Liver (tissue), 9 donors: ENCODE data around the gene SH3RF3. TPM values are rescaled to one million over a fixed set of nuclear protein-coding genes. Genes with fewer than 3 reads are reported as not detected.

Experiments used
- DNase-seq: peaks from one replicate; pipeline ENCODE4 v3.0.0-alpha.2; 2017; ENCODE audit warnings: low spot score
- H3K27ac ChIP-seq, 2 donors: one replicate each; pipeline ENCODE4 v1.7.0; 2013; ENCODE audit warnings: inconsistent platforms in 2 of 2, low read length in 2 of 2, control low read depth in 1 of 2, low read depth in 1 of 2, mild to moderate bottlenecking in 1 of 2
- H3K27me3 ChIP-seq, 4 donors: one replicate each; pipeline versions ENCODE4 v1.6.1 to v1.7.0; 2013; ENCODE audit warnings: low read length in 3 of 4, inconsistent platforms in 1 of 4, mild to moderate bottlenecking in 1 of 4, moderate library complexity in 1 of 4; ENCODE audit not compliant: control insufficient read depth in 4 of 4, insufficient read depth in 4 of 4
- H3K36me3 ChIP-seq, 4 donors: one replicate each; pipeline versions ENCODE4 v1.6.1 to v1.7.0; 2013; ENCODE audit warnings: low read length in 3 of 4, mild to moderate bottlenecking in 3 of 4, low read depth in 1 of 4, moderate library complexity in 1 of 4; ENCODE audit not compliant: control insufficient read depth in 4 of 4, insufficient read depth in 3 of 4
- H3K4me1 ChIP-seq, 4 donors: one replicate each; pipeline versions ENCODE4 v1.6.1 to v1.7.0; 2013; ENCODE audit warnings: low read length in 3 of 4, mild to moderate bottlenecking in 3 of 4, moderate library complexity in 1 of 4; ENCODE audit not compliant: control insufficient read depth in 4 of 4, insufficient read depth in 4 of 4
- H3K4me3 ChIP-seq, 3 donors: one replicate each; pipeline versions ENCODE4 v1.6.1 to v1.7.0; 2013; ENCODE audit warnings: low read length in 3 of 3, control low read depth in 1 of 3, low read depth in 1 of 3, mild to moderate bottlenecking in 1 of 3
- H3K9ac ChIP-seq, 2 donors: one replicate each; pipeline ENCODE4 v1.7.0; 2013; ENCODE audit warnings: low read length in 2 of 2, mild to moderate bottlenecking in 2 of 2, moderate library complexity in 2 of 2, control low read depth in 1 of 2, low read depth in 1 of 2
- H3K9me3 ChIP-seq, 4 donors: one replicate each; pipeline versions ENCODE4 v1.6.1 to v1.7.0; 2013; ENCODE audit warnings: low read length in 3 of 4; ENCODE audit not compliant: control insufficient read depth in 4 of 4
- CTCF ChIP-seq: fragments of 150-350 bp; IDR thresholded peaks from 2 replicates; pipeline ENCODE4 v1.5.1; 2017; ENCODE audit warnings: improper control_type of control experiment, low read depth, low read length; ENCODE audit not compliant: missing input control
- EGR1 ChIP-seq, 2 donors: IDR thresholded peaks; 2 replicates each; pipeline ENCODE4 v1.6.1; 2016 to 2018; ENCODE audit warnings: antibody characterized with exemption in 2 of 2, low read depth in 2 of 2
- FOXA1 ChIP-seq: IDR thresholded peaks from 2 replicates; pipeline ENCODE4 v1.6.1; 2016; ENCODE audit warnings: antibody characterized with exemption
- FOXA2 ChIP-seq: IDR thresholded peaks from 2 replicates; pipeline ENCODE4 v1.6.1; 2016; ENCODE audit warnings: antibody characterized with exemption
- GABPA ChIP-seq, 2 donors: IDR thresholded peaks in 1 of 2; conservative IDR thresholded peaks in 1 of 2; 2 replicates each; pipeline ENCODE4 v1.6.1; 2016; ENCODE audit warnings: antibody characterized with exemption in 2 of 2, mild to moderate bottlenecking in 1 of 2, moderate library complexity in 1 of 2
- HNF4A ChIP-seq, 2 donors: conservative IDR thresholded peaks; 2 replicates each; pipeline ENCODE4 v1.6.1; 2016; ENCODE audit warnings: antibody characterized with exemption in 2 of 2, mild to moderate bottlenecking in 2 of 2
- JUND ChIP-seq, 2 donors: IDR thresholded peaks; 2 replicates each; pipeline ENCODE4 v1.6.1; 2016; ENCODE audit warnings: antibody characterized with exemption in 2 of 2
- MAX ChIP-seq: IDR thresholded peaks from 2 replicates; pipeline ENCODE4 v1.6.1; 2016; ENCODE audit warnings: antibody characterized with exemption
- NR2F2 ChIP-seq: IDR thresholded peaks from 2 replicates; pipeline ENCODE4 v1.6.1; 2016; ENCODE audit warnings: antibody characterized with exemption
- RAD21 ChIP-seq, 2 donors: IDR thresholded peaks; 2 replicates each; pipeline ENCODE4 v1.6.1; 2016; ENCODE audit warnings: antibody characterized with exemption in 2 of 2, mild to moderate bottlenecking in 2 of 2
- RXRA ChIP-seq, 2 donors: IDR thresholded peaks; 2 replicates each; pipeline ENCODE4 v1.6.1; 2017 to 2018; ENCODE audit warnings: antibody characterized with exemption in 2 of 2, mild to moderate bottlenecking in 1 of 2
- SP1 ChIP-seq: IDR thresholded peaks from 2 replicates; pipeline ENCODE4 v1.6.1; 2018; ENCODE audit warnings: antibody characterized with exemption, mild to moderate bottlenecking
- TAF1 ChIP-seq: conservative IDR thresholded peaks from 2 replicates; pipeline ENCODE4 v1.6.1; 2016; ENCODE audit warnings: antibody characterized with exemption, mild to moderate bottlenecking
- YY1 ChIP-seq: IDR thresholded peaks from 2 replicates; pipeline ENCODE4 v1.6.1; 2016; ENCODE audit warnings: antibody characterized with exemption, mild to moderate bottlenecking
- WGBS: extraction: QIAGEN DNeasy Blood & Tissue Kit; methylation state at CpG from one replicate; pipeline ENCODE4 v1.1.7; 2013; 5-methylcytosine and 5-hydroxymethylcytosine counted together
- polyA plus RNA-seq, 2 donors: library from polyadenylated mRNA; stranded (reverse) in 1 of 2; unstranded in 1 of 2; fragments of 200-250 nt in 1 of 2; fragments of >200 nt in 1 of 2; fragmentation: Nextera tagmentation in 1 of 2; extraction: Ambion mirVana in 1 of 2; gene quantifications; one replicate each; pipeline versions ENCODE4 v1.2.1 to v1.2.3, GENCODE V29; 2013 to 2015
- total RNA-seq, 2 donors: library from RNA; depleted of rRNA; stranded (reverse); fragments of >200 nt; gene quantifications; one replicate each; pipeline ENCODE4 v1.2.3, GENCODE V29; 2014
- TF ChIP-seq, protein P1 (sequence below): IDR thresholded peaks from 2 replicates; pipeline ENCODE4 v1.6.1; 2016; ENCODE audit warnings: antibody characterized with exemption
- TF ChIP-seq, protein P2 (sequence below): IDR thresholded peaks from 2 replicates; pipeline ENCODE4 v1.6.1; 2016; ENCODE audit warnings: antibody characterized with exemption, mild to moderate bottlenecking
- TF ChIP-seq, protein P3 (sequence below): IDR thresholded peaks from 2 replicates; pipeline ENCODE4 v1.6.1; 2016; ENCODE audit warnings: antibody characterized with exemption
- donor health status: healthy.
- donor health status: healthy.
- donor health status: healthy.
- donor health status: healthy.
- donor health status: healthy.

Gene SH3RF3
- total and polyA plus RNA-seq, 4 donors = 0.11 to 1.0 (median 0.54) TPM

DNA sequence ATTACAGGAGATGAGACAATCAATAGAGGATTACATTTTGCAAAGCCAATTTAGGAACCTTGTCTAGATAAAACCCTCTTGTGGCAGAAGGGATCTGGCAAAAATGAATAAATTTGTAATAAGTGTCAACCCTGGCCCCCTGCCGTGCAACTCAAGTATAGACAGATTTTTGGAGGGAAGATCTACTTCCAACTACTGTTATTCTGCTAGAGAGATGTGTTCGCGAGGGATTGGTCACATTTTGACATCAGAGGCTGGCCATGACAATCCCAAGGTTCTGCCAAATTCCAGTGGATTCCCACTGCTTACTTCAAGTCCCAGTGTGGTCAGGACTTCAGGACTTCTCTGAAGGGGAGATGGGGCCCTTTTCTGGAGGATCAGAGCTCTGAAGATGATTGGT lies 192.6 kb downstream of the SH3RF3 start:
- H3K9me3 ChIP-seq = no peaks in the 10 kb centered on the region
- peaks cover 0 to 6% (median 0%) of the 10 kb centered on the region in 4 donors for H3K4me1 ChIP-seq
- 78% methylated on average over 3 of the region's 3 CpGs for WGBS
- no peak overlapping the region for H3K4me3 ChIP-seq
- no peak overlapping the region for H3K9ac ChIP-seq
- TF ChIP-seq RXRA (IDR thresholded peaks at IDR 0.05) (no peak), CTCF (no peak), MAX (no peak), GABPA (IDR thresholded peaks at IDR 0.05 in 1 of 2, conservative IDR thresholded peaks at IDR 0.05 in 1 of 2) (no peak), YY1 (no peak), SP1 (no peak), FOXA1 (no peak), FOXA2 (no peak), RAD21 (IDR thresholded peaks at IDR 0.05) (no peak), NR2F2 (no peak), EGR1 (IDR thresholded peaks at IDR 0.05; ENCODE audit: low read depth in 2 of 2) (no peak), JUND (IDR thresholded peaks at IDR 0.05) (no peak), HNF4A (conservative IDR thresholded peaks at IDR 0.05) (no peak), TAF1 (no peak)
- TF ChIP-seq, protein P1, sequence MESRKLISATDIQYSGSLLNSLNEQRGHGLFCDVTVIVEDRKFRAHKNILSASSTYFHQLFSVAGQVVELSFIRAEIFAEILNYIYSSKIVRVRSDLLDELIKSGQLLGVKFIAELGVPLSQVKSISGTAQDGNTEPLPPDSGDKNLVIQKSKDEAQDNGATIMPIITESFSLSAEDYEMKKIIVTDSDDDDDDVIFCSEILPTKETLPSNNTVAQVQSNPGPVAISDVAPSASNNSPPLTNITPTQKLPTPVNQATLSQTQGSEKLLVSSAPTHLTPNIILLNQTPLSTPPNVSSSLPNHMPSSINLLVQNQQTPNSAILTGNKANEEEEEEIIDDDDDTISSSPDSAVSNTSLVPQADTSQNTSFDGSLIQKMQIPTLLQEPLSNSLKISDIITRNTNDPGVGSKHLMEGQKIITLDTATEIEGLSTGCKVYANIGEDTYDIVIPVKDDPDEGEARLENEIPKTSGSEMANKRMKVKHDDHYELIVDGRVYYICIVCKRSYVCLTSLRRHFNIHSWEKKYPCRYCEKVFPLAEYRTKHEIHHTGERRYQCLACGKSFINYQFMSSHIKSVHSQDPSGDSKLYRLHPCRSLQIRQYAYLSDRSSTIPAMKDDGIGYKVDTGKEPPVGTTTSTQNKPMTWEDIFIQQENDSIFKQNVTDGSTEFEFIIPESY = no peak
- TF ChIP-seq, protein P2, sequence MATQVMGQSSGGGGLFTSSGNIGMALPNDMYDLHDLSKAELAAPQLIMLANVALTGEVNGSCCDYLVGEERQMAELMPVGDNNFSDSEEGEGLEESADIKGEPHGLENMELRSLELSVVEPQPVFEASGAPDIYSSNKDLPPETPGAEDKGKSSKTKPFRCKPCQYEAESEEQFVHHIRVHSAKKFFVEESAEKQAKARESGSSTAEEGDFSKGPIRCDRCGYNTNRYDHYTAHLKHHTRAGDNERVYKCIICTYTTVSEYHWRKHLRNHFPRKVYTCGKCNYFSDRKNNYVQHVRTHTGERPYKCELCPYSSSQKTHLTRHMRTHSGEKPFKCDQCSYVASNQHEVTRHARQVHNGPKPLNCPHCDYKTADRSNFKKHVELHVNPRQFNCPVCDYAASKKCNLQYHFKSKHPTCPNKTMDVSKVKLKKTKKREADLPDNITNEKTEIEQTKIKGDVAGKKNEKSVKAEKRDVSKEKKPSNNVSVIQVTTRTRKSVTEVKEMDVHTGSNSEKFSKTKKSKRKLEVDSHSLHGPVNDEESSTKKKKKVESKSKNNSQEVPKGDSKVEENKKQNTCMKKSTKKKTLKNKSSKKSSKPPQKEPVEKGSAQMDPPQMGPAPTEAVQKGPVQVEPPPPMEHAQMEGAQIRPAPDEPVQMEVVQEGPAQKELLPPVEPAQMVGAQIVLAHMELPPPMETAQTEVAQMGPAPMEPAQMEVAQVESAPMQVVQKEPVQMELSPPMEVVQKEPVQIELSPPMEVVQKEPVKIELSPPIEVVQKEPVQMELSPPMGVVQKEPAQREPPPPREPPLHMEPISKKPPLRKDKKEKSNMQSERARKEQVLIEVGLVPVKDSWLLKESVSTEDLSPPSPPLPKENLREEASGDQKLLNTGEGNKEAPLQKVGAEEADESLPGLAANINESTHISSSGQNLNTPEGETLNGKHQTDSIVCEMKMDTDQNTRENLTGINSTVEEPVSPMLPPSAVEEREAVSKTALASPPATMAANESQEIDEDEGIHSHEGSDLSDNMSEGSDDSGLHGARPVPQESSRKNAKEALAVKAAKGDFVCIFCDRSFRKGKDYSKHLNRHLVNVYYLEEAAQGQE = no peak
- TF ChIP-seq, protein P3, sequence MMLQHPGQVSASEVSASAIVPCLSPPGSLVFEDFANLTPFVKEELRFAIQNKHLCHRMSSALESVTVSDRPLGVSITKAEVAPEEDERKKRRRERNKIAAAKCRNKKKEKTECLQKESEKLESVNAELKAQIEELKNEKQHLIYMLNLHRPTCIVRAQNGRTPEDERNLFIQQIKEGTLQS = no peak
- H3K36me3 ChIP-seq = no peaks in the 10 kb centered on the region
- H3K27ac ChIP-seq = peak overlapping the region; percentile 25 to 75
- DNase-seq = no peak
- H3K27me3 ChIP-seq = no peaks in the 10 kb centered on the region

DNA sequence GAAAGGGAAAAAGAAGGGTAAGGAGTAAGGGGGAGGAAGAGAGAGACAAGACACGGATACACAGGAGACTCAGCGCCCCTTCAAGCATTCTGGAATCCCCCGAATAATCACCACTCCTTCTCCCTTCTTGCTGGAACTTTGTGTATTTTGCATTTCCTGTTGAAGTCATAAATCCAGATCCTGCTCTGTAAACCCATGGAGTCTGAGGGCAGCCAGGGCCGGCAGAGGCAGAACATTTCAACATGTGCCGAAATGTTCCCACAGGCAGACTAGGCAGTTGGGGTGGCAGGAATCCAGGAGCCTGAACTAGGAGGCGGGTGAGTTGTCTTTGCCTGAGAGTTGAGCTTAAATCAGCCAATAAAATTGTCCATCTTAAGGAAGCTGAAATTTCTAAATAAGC lies 193.1 kb downstream of the SH3RF3 start:
- Histone ChIP-seq H3K27me3 (no peaks in the 10 kb centered on the region), H3K4me1 (peaks cover 0 to 6% (median 0%) of the 10 kb centered on the region in 4 donors), H3K27ac (peak overlapping the region; percentile 25 to 75), H3K4me3 (no peak overlapping the region), H3K9ac (no peak overlapping the region), H3K36me3 (no peaks in the 10 kb centered on the region), H3K9me3 (no peaks in the 10 kb centered on the region)
- no peak for DNase-seq
- 59% methylated on average over 6 of the region's 6 CpGs for WGBS
- peak in 1 of 2 donors; percentile 22 for TF ChIP-seq GABPA (IDR thresholded peaks at IDR 0.05 in 1 of 2, conservative IDR thresholded peaks at IDR 0.05 in 1 of 2)
- TF ChIP-seq SP1 = peak; percentile 66
- TF ChIP-seq RAD21 (IDR thresholded peaks at IDR 0.05) = peak in 1 of 2 donors; percentile 54
- peak; percentile 38 to 58 for TF ChIP-seq RXRA (IDR thresholded peaks at IDR 0.05)
- no peak for TF ChIP-seq YY1
- TF ChIP-seq JUND (IDR thresholded peaks at IDR 0.05) = peak in 1 of 2 donors; percentile 26
- no peak for TF ChIP-seq MAX
- peak; percentile 89 for TF ChIP-seq NR2F2
